GM12872 (cell line): ENCODE data around the gene TEX13D.

ENCODE experiments used
- TF ChIP-seq, protein P1 (sequence below): IDR thresholded peaks from 3 replicates; pipeline ENCODE4 v1.5.1; 2011; ENCODE audit warnings: low read depth, mild to moderate bottlenecking, low read length, moderate library complexity; ENCODE audit not compliant: insufficient read depth

Gene TEX13D

GRCh38 chrX:124358800-124359383 is 26.4 kb downstream of the TEX13D start:
- TF ChIP-seq, protein P1, sequence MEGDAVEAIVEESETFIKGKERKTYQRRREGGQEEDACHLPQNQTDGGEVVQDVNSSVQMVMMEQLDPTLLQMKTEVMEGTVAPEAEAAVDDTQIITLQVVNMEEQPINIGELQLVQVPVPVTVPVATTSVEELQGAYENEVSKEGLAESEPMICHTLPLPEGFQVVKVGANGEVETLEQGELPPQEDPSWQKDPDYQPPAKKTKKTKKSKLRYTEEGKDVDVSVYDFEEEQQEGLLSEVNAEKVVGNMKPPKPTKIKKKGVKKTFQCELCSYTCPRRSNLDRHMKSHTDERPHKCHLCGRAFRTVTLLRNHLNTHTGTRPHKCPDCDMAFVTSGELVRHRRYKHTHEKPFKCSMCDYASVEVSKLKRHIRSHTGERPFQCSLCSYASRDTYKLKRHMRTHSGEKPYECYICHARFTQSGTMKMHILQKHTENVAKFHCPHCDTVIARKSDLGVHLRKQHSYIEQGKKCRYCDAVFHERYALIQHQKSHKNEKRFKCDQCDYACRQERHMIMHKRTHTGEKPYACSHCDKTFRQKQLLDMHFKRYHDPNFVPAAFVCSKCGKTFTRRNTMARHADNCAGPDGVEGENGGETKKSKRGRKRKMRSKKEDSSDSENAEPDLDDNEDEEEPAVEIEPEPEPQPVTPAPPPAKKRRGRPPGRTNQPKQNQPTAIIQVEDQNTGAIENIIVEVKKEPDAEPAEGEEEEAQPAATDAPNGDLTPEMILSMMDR: no peak

- TF ChIP-seq, protein P1: no peak
Observed at GRCh38 chrX:124362072-124362471, 29.6 kb downstream of the TEX13D start.

DNA sequence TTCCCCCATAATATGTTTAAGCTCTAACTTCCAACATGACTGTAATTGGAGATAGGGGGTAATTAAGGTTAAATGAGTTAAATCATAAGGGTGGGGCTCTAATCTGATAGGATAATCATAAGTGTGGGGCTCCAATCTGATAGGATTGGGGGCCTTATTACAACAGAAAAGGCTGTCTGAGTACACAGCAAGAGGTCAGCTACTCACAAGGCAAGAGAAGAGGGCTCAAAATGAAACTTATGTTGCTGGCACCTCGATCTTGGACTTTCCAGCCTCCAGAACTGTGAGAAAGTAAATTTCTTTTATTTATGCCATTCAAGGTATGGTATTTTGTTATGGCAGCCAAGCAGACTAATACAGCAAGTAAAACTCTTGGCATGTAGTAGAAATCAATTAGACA is 30.3 kb downstream of the TEX13D start:
- TF ChIP-seq, protein P1: no peak

DNA sequence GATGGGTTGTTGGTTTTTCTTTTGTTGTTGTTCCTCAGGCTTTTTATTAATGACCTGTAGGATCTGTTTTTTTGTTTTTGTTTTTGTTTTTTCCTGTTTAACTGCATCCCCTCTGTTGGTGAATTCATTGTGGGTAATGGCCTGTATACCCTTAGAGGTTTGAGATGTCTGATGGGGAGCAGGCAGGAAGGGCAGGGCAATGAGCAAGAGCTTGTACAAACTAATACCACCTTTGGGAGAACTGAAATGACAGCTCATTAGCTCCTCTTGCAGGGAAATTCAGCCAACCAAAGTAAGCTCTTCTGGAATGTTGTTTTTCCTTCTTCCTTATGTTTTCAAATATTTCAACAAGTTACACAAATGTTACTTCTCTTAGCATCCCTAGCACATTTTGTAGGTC is 37.3 kb downstream of the TEX13D start:
- TF ChIP-seq, protein P1: no peak

GRCh38 chrX:124373348-124373747 is 40.9 kb downstream of the TEX13D start:
- TF ChIP-seq, protein P1: no peak

DNA sequence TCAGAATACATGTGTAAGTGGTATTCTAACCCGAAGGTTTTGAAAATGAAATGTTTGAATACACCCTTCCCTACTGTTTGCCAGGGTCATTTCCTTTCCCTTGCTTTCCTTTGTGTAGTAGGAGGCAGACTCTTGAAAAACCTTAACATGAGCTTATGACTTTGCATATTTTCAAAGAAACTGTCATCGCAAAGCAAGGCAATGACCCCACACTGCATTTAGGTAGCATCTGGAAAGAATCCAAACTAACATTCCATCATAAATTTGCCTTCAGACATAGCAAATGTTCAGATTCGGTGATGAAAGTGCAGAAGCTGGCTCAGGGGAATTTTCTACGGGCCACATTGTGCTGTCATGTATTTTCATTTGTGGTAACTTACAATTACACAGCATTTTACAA is 46.2 kb downstream of the TEX13D start:
- TF ChIP-seq, protein P1: no peak

- TF ChIP-seq, protein P1: no peak
Observed at GRCh38 chrX:124383354-124383753, 50.9 kb downstream of the TEX13D start.
